SK-N-SH treated with all-trans-retinoic acid at 6 μM for 48 hours (cell line): Measurements from ENCODE around the gene TMEM240.

Experiments used
- ARNTL ChIP-seq: fragments of 450-650 bp; formaldehyde crosslinking; IDR thresholded peaks from 2 replicates; pipeline ENCODE4 v1.5.0; 2020; ENCODE audit warnings: low read depth, mild to moderate bottlenecking, moderate library complexity, borderline replicate concordance
- RARB ChIP-seq: fragments of 250-450 bp; sonication (Bioruptor Pico); IDR thresholded peaks from 2 replicates; pipeline ENCODE4 v1.8.0; 2021; ENCODE audit warnings: mild to moderate bottlenecking, moderate library complexity
- TF ChIP-seq, protein P1 (sequence below): fragments of 250-450 bp; sonication (Bioruptor Pico); IDR thresholded peaks from 2 replicates; pipeline ENCODE4 v1.8.0; 2020; ENCODE audit warnings: mild to moderate bottlenecking, moderate library complexity, borderline replicate concordance
- TF ChIP-seq, protein P2 (sequence below): fragments of 250-450 bp; sonication (Bioruptor Pico); IDR thresholded peaks from 2 replicates; pipeline ENCODE4 v1.5.1; 2021; ENCODE audit warnings: mild to moderate bottlenecking, moderate library complexity

DNA sequence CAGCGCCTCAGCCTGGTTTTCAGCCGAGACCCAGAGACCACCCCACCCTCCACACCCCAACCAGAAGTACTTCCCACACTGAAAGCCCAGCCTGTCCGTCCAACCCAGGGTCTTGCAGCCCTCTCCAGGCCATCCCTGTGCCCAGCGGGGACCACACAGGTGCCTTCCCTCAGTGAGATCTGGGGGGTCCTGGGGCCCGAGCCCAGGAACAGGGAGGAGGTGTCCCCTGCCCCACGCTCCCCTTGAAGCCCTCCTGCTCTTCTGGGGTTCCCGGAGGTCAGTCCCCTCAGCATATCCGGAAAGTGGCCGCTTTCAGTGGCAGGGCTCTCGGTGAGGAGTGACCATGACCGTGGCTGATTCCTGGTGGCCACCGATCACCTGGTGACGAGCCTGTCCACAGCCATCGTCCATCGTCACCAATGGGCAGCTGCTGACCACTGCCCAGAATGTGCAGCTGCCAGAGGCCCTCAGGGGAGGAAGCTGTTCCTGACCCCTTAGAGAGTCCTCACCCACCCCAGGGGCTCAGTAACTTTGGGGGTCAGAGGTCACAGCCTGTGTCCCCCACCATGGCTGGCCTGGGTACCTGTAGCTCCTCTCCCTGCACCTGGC is 3.4 kb downstream of the TMEM240 start:
- no peak for TF ChIP-seq ARNTL (CRISPR knock-in tag)
- TF ChIP-seq, protein P1, sequence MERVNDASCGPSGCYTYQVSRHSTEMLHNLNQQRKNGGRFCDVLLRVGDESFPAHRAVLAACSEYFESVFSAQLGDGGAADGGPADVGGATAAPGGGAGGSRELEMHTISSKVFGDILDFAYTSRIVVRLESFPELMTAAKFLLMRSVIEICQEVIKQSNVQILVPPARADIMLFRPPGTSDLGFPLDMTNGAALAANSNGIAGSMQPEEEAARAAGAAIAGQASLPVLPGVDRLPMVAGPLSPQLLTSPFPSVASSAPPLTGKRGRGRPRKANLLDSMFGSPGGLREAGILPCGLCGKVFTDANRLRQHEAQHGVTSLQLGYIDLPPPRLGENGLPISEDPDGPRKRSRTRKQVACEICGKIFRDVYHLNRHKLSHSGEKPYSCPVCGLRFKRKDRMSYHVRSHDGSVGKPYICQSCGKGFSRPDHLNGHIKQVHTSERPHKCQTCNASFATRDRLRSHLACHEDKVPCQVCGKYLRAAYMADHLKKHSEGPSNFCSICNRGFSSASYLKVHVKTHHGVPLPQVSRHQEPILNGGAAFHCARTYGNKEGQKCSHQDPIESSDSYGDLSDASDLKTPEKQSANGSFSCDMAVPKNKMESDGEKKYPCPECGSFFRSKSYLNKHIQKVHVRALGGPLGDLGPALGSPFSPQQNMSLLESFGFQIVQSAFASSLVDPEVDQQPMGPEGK (CRISPR knock-in tag) = no peak
- TF ChIP-seq, protein P2, sequence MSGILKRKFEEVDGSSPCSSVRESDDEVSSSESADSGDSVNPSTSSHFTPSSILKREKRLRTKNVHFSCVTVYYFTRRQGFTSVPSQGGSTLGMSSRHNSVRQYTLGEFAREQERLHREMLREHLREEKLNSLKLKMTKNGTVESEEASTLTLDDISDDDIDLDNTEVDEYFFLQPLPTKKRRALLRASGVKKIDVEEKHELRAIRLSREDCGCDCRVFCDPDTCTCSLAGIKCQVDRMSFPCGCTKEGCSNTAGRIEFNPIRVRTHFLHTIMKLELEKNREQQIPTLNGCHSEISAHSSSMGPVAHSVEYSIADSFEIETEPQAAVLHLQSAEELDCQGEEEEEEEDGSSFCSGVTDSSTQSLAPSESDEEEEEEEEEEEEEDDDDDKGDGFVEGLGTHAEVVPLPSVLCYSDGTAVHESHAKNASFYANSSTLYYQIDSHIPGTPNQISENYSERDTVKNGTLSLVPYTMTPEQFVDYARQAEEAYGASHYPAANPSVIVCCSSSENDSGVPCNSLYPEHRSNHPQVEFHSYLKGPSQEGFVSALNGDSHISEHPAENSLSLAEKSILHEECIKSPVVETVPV (CRISPR knock-in tag) = no peak
- no peak for TF ChIP-seq RARB (CRISPR knock-in tag)
